ENCODE results near the gene PVALB. TPM values are rescaled to one million over a fixed set of nuclear protein-coding genes. Genes with fewer than 3 reads are reported as not detected.

PVALB gene
- polyA plus RNA-seq, 2 of the 4 experiments (the other 2 are of a cell fraction), result not detected

DNA sequence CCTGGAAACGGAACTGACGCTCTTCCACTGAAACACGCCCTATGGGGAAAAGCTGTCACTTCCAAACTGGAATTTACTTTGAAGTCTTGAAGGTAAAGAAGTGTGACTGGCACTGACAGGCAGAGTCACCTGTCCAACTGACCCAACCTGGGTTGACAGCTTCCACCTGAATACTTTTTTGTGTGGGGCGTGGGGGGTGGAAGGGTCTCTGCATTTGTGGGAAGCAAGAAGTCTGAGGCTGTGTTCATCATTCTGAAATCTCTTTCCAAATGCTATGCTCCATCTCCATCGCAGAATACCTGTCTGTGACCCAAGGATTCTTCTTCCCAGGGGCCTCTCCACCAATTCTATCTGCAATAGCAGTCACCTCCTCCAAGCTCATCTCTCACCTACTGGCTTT, 48.7 kb downstream of the PVALB start:
- ChIA-PET POLR2A (no interaction called here), CTCF (interaction anchor here (0.9 to 3.7 kb wide), 4 partner anchors 11 to 226 kb away, joined by 3 to 23 read pairs (median 4); no protein-coding TSS in a partner anchor)
- DNase-seq (ENCODE audit: low read depth in 1 of 2, low spot score in 1 of 2) (no peak), ATAC-seq (no peak), FAIRE-seq (no peak)
- 94% methylated on average over 5 of the region's 5 CpGs for WGBS (ENCODE audit: missing lambda C conversion rate)
- Histone ChIP-seq H3K9me3 (no peaks in the 10 kb centered on the region), H3K4me1 (no peaks in the 10 kb centered on the region), H3K4me2 (no peak overlapping the region), H3K4me3 (no peak overlapping the region), H3K27ac (no peak overlapping the region)
- no peak for TF ChIP-seq HEYL (CRISPR knock-in tag; IDR thresholded peaks at IDR 0.05)
- TF ChIP-seq FOSL2 (IDR thresholded peaks at IDR 0.05), result no peak
- no peak for TF ChIP-seq FOSL2 (CRISPR knock-in tag; IDR thresholded peaks at IDR 0.05)
- TF ChIP-seq GATA3 (IDR thresholded peaks at IDR 0.05; ENCODE audit: borderline replicate concordance), result no peak
- no peak for TF ChIP-seq ZC3H11A (IDR thresholded peaks at IDR 0.05)
- no peak for TF ChIP-seq HOXB13 (CRISPR knock-in tag; IDR thresholded peaks at IDR 0.05; ENCODE audit: low read depth)
- no peak for TF ChIP-seq HDAC2 (IDR thresholded peaks at IDR 0.05)
- TF ChIP-seq HOXA7 (CRISPR knock-in tag; IDR thresholded peaks at IDR 0.05), result no peak
- no peak for TF ChIP-seq CHD2 (IDR thresholded peaks at IDR 0.05; ENCODE audit: low read length, partially characterized antibody)
- TF ChIP-seq PHF8 (IDR thresholded peaks at IDR 0.05; ENCODE audit: borderline replicate concordance, low read depth), result no peak
- no peak for TF ChIP-seq FOSB (CRISPR knock-in tag; IDR thresholded peaks at IDR 0.05)
- TF ChIP-seq EP300 (IDR thresholded peaks at IDR 0.05), result no peak
- TF ChIP-seq POLR2AphosphoS2 (conservative IDR thresholded peaks at IDR 0.05; ENCODE audit: low read length), result no peak
- no peak for TF ChIP-seq CBX8 (IDR thresholded peaks at IDR 0.05)
- no peak for TF ChIP-seq NPAS2 (CRISPR knock-in tag; IDR thresholded peaks at IDR 0.05; ENCODE audit: borderline replicate concordance)

DNA sequence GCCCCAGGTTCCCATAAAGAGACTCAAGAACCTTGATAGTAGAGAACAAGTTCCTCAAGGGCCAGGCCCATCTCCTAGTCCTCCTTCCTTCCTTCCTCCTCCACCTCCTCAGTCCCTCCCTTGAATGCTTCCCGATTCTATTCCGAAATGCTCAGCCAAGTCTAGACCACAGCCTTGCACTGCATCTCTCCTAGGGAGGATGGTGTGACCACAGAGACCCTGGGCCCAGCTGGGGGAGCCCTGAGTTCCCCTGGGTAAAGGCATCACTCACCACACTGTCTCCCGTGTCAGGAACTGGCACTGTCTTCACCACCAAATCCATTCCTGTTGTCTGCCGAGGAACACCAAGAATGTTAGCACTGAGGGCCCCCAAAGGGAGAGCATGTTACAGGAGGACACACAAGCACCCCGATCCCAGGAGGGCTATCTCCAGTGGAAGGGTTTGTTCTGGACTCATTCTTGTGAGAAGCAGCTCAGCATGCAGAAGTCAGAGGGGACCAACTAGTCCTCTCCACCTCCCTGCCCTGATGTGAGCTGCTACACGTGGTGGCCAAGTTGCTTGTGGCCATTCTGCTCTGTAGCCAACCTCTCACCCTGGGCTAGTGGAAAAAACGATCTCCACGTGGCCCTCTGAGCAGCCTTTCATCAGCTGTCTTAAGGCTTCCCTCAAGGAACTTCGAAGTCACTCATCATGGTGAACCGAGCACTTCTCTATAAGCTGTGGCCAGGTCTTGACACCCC, 49.6 kb downstream of the PVALB start:
- no peak for FAIRE-seq
- Histone ChIP-seq H3K27ac (no peak overlapping the region), H3K4me3 (no peak overlapping the region), H3K4me2 (no peak overlapping the region), H3K4me1 (no peaks in the 10 kb centered on the region), H3K9me3 (no peaks in the 10 kb centered on the region)
- TF ChIP-seq HDAC2 (IDR thresholded peaks at IDR 0.05) (no peak), RCOR1 (IDR thresholded peaks at IDR 0.05; ENCODE audit: low read depth, low read length) (no peak), MAFK (IDR thresholded peaks at IDR 0.05; ENCODE audit: partially characterized antibody) (no peak), ZSCAN20 (CRISPR knock-in tag; IDR thresholded peaks at IDR 0.05) (no peak), MAZ (IDR thresholded peaks at IDR 0.05; ENCODE audit: borderline replicate concordance, low read depth, low read length) (no peak), PHF8 (IDR thresholded peaks at IDR 0.05; ENCODE audit: borderline replicate concordance, low read depth) (no peak), NPAS2 (CRISPR knock-in tag; IDR thresholded peaks at IDR 0.05; ENCODE audit: borderline replicate concordance) (no peak), NR3C1 (IDR thresholded peaks at IDR 0.05) (no peak)
- TF ChIP-seq, protein P1, sequence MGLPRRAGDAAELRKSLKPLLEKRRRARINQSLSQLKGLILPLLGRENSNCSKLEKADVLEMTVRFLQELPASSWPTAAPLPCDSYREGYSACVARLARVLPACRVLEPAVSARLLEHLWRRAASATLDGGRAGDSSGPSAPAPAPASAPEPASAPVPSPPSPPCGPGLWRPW (IDR thresholded peaks at IDR 0.05), result no peak
- TF ChIP-seq, protein P2, sequence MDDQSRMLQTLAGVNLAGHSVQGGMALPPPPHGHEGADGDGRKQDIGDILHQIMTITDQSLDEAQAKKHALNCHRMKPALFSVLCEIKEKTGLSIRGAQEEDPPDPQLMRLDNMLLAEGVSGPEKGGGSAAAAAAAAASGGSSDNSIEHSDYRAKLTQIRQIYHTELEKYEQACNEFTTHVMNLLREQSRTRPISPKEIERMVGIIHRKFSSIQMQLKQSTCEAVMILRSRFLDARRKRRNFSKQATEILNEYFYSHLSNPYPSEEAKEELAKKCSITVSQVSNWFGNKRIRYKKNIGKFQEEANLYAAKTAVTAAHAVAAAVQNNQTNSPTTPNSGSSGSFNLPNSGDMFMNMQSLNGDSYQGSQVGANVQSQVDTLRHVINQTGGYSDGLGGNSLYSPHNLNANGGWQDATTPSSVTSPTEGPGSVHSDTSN (IDR thresholded peaks at IDR 0.05), result no peak
- ChIA-PET POLR2A (no interaction called here), CTCF (interaction anchor here (0.9 to 3.7 kb wide), 3 partner anchors 10 to 225 kb away, joined by 3 to 23 read pairs (median 6); no protein-coding TSS in a partner anchor)
- no peak for DNase-seq (ENCODE audit: low read depth in 1 of 2, low spot score in 1 of 2)
- no peak for ATAC-seq
- WGBS (ENCODE audit: missing lambda C conversion rate), result 93% methylated on average over 4 of the region's 10 CpGs

DNA sequence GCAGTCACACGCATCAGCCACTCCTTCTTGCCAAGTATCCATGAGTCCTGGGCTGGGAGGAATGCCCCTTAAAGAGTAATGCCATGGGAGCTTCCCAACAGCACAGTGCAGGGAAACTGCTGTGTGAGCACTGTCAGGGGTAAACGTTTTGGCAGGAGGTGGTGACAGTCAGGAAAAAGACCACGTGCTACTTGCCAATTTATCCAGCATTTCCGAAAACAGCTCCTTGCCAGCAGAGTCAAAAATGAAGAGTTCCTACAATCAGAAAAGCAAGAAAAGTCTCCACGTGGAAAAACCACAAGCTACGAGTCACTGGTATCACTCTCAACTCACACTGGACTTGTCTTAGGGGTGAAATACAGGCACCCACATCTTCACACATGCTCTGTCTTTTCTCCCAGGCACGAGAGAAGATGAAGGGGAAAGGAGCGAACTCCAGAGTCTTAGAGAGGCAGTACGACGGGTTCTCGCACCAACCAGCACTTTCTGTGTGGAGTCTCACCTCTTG, 50.8 kb downstream of the PVALB start:
- ChIA-PET CTCF (interaction anchor here (1.1 to 3.7 kb wide), 2 partner anchors 8 to 383 kb away, joined by 3 to 23 read pairs; no protein-coding TSS in a partner anchor), POLR2A (no interaction called here)
- Histone ChIP-seq H3K27ac (no peak overlapping the region), H3K4me2 (no peak overlapping the region), H3K9me3 (no peaks in the 10 kb centered on the region), H3K4me1 (no peaks in the 10 kb centered on the region), H3K4me3 (no peak overlapping the region)
- 89% methylated on average over 9 of the region's 11 CpGs for WGBS (ENCODE audit: missing lambda C conversion rate)
- DNase-seq (ENCODE audit: low read depth in 1 of 2, low spot score in 1 of 2) (no peak), ATAC-seq (no peak), FAIRE-seq (no peak)
- no peak for TF ChIP-seq ZC3H11A (IDR thresholded peaks at IDR 0.05)

Data from A549 (cell line).